NCI-H2196 (cell line): ENCODE data around the gene TGFBR3L.
"Not testable (repeated sequence)": the region's sequence is repeated elsewhere in the genome, so short reads cannot be mapped to it uniquely, and the experiment has no call there.

Source experiments
- DNase-seq: peaks from one replicate; lab custom pipeline; 2025; ENCODE audit not compliant: unreplicated experiment; lab: John Stamatoyannopoulos, UW

The TGFBR3L gene

DNA sequence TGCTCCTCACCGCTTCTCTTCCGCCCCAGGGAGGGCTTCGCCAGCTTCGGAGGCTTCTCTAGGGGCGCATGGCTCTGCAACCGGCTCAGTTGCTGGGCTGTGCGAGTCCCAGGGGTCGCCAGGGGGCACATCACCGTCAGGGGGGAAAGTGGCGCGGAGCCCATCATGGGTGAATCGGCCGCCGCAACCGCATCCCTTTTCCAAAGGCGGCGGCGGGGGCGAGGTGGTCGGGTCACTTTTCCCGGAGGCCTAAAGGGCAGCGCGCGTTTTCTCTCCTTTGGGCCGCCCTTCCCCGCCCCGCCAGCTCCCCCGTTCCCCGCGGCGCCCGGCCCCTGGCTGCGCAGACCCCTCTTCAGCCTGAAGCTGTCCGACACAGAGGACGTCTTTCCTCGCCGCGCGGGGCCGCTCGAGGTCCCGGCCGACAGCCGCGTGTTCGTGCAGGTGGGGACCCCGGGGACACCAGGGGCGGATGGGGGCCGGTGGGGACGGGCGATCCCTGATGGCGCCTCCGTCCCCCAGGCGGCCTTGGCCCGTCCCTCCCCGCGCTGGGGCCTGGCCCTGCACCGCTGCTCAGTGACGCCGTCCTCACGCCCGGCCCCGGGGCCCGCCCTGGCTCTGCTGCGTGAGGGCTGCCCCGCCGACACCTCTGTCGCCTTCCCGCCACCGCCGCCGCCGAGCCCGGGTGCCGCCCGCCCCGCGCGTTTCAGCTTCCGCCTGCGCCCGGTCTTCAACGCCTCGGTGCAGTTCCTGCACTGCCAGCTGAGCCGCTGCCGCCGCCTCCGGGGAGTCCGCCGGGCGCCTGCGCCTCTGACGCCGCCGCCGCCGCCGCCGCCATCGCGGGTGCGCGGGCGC, 1.7 kb downstream of the TGFBR3L start:
- peak; percentile 25 for DNase-seq

- DNase-seq, result no peak
These were observed 2.3 kb downstream of the TGFBR3L start for GRCh38 chr19:7916955-7917266.

DNA sequence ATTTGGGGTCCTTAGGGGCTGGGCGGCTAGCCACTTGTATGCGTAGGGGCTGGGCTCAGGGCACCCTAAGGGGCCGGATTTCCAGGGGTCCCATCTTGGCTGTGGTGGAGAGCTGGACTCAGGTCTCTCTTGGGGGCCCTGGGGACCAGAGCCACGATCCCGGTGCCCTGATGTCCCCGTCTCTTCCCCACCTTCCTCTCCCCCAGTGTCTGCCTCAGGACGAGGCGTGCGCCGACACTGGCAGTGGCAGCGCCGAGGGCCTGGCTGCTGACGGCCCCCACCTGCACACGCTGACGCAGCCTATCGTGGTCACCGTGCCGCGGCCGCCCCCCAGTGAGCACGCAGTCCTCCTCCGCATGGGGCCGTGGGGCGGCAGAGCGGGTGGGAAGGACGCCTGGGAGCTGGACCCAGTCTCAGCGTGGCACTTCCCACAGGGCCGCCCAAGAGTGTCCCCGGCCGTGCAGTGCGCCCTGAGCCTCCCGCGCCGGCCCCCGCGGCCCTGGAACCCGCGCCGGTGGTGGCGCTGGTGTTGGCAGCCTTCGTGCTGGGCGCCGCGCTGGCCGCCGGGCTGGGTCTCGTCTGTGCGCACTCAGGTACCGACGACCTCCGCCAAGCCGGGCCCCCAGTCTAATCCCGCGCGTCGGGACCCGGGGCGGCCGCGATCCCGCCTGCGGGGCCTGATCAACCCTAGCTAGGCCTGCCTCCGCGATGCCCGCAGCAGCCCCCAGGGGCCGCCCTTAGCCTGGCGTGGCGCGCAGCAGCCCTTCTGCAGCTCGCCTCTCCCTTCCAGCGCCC, 2.8 kb downstream of the TGFBR3L start:
- no peak for DNase-seq

DNA sequence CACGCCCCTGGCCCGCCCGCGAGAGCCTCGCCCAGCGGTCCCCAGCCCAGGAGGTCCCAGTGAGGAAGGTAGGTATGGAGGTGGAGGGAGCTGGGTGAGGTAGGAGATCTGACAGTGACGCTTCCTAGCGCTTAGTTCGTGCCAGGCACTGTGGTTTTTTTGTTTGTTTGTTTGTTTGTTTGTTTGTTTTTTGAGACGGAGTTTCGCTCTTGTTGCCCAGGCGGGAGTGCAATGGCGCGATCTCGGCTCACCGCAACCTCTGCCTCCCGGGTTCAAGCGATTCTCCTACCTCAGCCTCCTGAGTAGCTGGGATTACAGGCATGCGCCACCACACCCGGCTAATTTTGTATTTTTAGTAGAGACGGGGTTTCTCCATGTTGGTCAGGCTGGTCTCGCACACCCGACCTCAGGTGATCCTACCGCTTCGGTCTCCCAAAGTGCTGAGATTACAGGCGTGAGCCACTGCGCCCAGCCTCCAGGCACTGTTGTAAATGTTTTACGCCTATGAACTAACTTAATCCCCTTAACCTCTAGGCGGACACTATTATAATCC, 3.5 kb downstream of the TGFBR3L start:
- not testable (repeated sequence) for DNase-seq

DNA sequence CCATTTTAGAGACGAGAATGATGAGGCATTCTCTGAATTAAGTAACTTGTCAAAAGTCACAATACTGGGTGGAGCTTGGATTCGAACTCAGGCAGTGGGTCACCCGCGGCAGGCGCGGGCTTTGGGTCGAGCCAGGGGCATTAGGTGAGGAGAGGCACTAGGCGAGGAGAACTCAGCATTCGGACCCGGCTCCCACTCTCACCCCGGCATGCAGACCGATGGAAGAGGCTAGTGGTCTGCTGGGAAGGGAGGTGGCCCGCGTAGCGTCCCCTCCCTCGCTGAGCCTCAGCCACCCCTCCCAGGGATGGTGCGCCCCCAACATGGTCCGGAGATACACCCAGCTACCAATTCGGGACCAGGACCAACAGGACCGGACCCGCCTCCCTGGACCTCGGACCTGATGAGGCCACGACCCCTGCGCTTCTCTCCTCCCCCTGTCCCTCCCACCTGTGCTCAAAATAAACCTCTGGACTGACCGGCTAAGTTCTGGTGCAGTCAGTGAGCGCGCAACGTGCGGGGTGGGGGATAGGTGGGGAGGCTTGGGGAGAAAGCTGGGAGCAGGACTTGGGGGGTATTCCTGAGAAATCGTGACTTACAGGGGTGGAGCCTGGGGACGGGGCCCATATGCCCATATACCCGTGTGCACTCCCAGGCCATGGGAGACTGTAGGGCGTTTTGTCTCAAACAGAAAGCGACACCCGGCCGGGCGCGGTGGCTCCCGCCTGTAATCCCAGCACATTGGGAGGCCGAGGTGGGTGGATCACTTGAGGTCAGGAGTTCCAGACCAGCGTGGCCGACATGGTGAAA, 4.2 kb downstream of the TGFBR3L start:
- no peak for DNase-seq

GRCh38 chr19:7919610-7920518, 5.2 kb downstream of the TGFBR3L start, which contains the start of gene SNAPC2:
TSS of gene SNAPC2 (plus strand) at chr19:7920338. CDS start at chr19:7920367, 29 bp downstream.
- peak; percentile 96 for DNase-seq

- peak; percentile 96 for DNase-seq
These were observed 6.1 kb downstream of the TGFBR3L start for GRCh38 chr19:7920519-7921301.

- peak; percentile 58 for DNase-seq
These were observed 6.8 kb downstream of the TGFBR3L start for GRCh38 chr19:7921302-7921966.

DNA sequence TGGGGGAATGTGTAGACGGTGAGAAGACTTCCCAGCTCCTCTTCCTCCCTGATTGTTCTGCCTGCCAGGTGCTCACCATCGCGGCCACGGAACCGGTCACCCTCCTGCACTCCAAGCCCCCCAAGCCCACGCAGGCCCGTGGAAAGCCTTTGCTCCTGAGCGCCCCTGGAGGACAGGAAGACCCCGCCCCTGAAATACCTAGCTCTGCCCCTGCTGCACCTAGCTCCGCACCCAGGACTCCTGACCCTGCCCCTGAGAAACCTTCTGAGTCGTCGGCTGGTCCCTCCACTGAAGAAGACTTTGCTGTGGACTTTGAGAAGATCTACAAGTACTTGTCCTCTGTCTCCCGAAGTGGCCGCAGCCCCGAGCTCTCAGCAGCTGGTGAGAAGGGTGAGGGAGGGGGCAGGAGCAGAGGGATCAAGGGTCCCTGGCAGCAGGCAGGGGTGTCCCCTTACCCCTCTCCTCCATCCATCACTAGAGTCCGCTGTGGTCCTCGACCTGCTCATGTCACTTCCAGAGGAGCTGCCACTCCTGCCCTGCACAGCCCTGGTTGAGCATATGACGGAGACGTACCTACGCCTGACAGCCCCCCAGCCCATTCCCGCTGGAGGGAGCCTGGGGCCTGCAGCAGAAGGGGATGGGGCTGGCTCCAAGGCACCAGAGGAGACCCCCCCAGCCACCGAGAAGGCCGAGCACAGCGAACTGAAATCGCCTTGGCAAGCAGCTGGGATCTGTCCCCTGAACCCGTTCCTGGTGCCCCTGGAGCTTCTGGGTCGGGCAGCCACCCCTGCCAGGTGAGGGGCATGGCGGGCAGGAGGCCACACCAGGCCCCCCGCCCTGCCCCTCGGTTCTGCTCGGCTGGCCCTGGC, 7.6 kb downstream of the TGFBR3L start:
- DNase-seq, result no peak

DNA sequence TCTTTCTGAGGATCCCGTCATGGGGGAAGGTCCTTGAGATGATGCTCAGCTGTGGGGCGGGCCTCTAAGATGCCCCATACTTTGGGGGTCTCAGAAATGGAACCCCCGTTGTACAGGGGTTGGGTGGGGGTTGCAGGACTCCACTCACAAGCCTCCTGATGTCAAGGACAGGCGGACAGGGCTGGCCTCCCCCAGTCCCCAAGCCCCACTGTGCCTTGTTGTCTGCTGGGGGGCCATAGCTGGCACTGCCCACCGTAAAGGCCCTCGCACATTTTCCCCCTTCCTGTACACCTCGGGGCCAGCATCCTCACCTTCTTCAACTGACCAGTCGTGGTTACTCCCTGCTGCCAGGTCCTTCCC, 8.2 kb downstream of the TGFBR3L start:
- no peak for DNase-seq

GRCh38 chr19:7923295-7924191, 8.9 kb downstream of the TGFBR3L start:
- DNase-seq, result no peak

- DNase-seq, result no peak
These were observed 9.6 kb downstream of the TGFBR3L start for GRCh38 chr19:7924241-7924640.

DNA sequence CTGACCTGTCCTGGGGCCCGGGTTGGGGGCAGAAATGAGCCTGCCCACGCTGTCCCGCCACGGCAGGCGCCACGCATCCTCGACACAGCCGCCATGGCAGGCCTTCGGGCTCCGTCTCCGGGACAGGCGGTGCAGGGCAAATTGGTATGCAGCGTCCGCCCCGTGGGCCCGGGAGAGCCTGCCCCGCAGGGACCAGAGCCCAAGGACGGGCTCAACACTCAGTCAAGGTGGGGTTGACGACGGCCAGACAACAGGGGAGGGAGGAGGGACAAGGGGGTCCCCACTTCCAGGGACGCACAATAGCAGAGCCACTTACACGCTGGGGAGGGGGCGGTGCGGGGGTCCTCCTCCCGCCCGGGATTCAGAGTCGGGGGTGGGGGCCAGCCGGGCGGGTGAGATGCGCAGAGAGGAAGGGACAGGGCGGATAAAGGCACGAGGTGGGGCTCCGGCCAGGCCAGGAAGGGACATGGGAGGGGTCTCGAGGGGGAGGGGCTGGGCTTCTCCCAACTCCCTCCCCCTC, 10.1 kb downstream of the TGFBR3L start:
- no peak for DNase-seq

- peak; percentile 85 for DNase-seq
These were observed 10.7 kb downstream of the TGFBR3L start for GRCh38 chr19:7925171-7925851.

DNA sequence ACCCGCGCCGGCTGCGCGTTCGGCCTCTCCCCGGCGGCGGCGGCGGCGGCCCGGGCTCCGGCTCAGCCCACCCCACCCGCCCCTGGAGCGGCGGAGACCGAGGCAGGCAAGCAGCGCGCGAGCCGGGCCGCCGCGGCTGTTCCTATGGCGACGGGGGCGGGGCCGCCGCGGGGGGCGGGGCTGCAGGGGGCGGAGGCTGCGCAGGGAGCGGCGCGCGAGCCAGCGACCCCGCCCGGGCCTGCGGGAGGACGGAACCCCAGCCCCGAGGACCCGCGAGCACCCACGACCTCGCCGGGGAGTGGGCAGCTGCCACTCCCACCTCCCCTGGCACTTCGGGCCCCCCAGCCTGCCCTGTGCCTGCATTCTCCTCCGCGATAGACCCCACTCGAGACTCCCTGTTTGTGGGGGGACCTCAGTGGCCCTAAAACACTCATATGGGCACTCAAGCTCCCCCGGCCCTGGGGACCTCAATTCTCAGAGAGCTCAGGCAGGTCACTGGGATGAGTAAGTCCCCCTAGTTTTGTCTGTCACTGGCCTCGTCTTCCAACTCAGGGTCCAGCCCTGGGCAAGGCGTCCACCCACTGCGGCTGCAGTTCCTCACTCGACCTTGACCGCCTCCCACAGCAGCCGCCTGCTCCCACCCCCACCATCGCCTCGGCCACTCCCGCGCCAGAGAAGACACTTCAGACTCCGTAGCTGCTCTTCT, 11.5 kb downstream of the TGFBR3L start, which contains the start of gene CTXN1:
Gene CTXN1, minus strand, starts transcription at position 115 of the 706 bp plus-strand sequence. CDS start 597 bp downstream, outside the sequence.
- DNase-seq, result peak; percentile 65
